HEK293T (cell line): ENCODE results near the gene TMPRSS4.

Experiments
- ARNT ChIP-seq: fragments of 450-650 bp; IDR thresholded peaks from 2 replicates; pipeline ENCODE4 v1.6.1; 2017; ENCODE audit warnings: mild to moderate bottlenecking
- BHLHE40 ChIP-seq: fragments of 450-650 bp; IDR thresholded peaks from 2 replicates; pipeline ENCODE4 v1.6.1; 2016; ENCODE audit warnings: mild to moderate bottlenecking, moderate library complexity, borderline replicate concordance
- CTBP1 ChIP-seq: fragments of 450-650 bp; IDR thresholded peaks from 2 replicates; pipeline ENCODE4 v1.6.1; 2016; ENCODE audit warnings: borderline replicate concordance
- FOXA1 ChIP-seq: fragments of 450-650 bp; IDR thresholded peaks from 2 replicates; pipeline ENCODE4 v1.6.1; 2016; ENCODE audit warnings: mild to moderate bottlenecking
- FOXK2 ChIP-seq: fragments of 450-650 bp; IDR thresholded peaks from 2 replicates; pipeline ENCODE4 v1.6.1; 2016; ENCODE audit warnings: mild to moderate bottlenecking
- FOXM1 ChIP-seq: fragments of 450-650 bp; IDR thresholded peaks from 2 replicates; pipeline ENCODE4 v1.6.1; 2017; ENCODE audit warnings: mild to moderate bottlenecking, borderline replicate concordance
- HDGF ChIP-seq: fragments of 450-650 bp; IDR thresholded peaks from 2 replicates; pipeline ENCODE4 v1.6.1; 2017; ENCODE audit warnings: antibody characterized with exemption, borderline replicate concordance
- SP1 ChIP-seq: fragments of 450-650 bp; IDR thresholded peaks from 2 replicates; pipeline ENCODE4 v1.6.1; 2017
- SUZ12 ChIP-seq: fragments of 450-650 bp; IDR thresholded peaks from 2 replicates; pipeline ENCODE4 v1.6.1; 2016; ENCODE audit warnings: mild to moderate bottlenecking
- TARDBP ChIP-seq: fragments of 450-650 bp; IDR thresholded peaks from 2 replicates; pipeline ENCODE4 v1.6.1; 2016
- ZNF384 ChIP-seq: fragments of 450-650 bp; IDR thresholded peaks from 2 replicates; pipeline ENCODE4 v1.6.1; 2016
- TF ChIP-seq, protein P1 (sequence below): fragments of 450-650 bp; IDR thresholded peaks from 2 replicates; pipeline ENCODE4 v1.6.1; 2016

DNA sequence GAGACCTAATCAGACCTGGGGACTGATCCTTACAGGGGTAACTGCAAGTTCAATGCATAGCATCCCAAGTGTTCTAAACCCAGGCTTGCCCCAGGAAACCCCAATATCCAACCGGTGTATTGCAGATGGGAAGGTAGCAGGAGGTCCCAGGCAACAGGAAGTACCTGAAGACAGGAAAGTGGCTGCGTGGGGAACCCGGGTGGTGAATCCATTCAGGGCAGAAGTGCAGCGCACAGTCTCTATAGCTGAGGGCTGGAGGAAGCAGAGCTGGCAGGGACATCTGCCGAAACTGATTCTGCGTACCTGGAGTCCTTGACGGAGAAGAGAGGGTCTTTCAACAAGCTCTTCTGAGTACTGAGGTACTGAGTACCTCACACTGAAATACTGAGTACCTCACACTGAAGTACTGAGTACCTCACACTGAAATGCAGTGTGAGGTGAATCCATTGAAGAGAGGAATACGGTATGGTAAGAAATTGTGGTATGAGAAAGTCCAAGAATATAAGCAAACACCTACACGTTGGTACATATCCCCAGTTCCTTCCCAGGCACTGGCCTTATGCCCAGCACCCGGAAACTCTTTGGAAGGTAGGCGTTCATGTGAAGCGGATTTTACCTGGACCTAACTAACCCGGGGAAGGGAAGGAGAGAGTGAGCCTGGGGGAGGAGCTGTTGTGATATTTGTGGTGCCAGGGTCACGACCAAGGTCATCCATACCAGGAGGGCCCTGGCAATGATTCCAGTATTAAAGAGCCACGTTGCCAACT is 55.7 kb downstream of the TMPRSS4 start:
- TF ChIP-seq FOXK2, result no peak
- TF ChIP-seq, protein P1, sequence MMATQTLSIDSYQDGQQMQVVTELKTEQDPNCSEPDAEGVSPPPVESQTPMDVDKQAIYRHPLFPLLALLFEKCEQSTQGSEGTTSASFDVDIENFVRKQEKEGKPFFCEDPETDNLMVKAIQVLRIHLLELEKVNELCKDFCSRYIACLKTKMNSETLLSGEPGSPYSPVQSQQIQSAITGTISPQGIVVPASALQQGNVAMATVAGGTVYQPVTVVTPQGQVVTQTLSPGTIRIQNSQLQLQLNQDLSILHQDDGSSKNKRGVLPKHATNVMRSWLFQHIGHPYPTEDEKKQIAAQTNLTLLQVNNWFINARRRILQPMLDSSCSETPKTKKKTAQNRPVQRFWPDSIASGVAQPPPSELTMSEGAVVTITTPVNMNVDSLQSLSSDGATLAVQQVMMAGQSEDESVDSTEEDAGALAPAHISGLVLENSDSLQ, result no peak
- TF ChIP-seq SP1, result no peak
- no peak for TF ChIP-seq SUZ12
- TF ChIP-seq CTBP1, result no peak
- TF ChIP-seq ARNT, result no peak
- no peak for TF ChIP-seq FOXM1
- no peak for TF ChIP-seq BHLHE40
- no peak for TF ChIP-seq ZNF384
- TF ChIP-seq FOXA1, result no peak
- TF ChIP-seq TARDBP, result no peak
- TF ChIP-seq HDGF, result no peak
